Head of caudate nucleus (tissue), 42 donors: Measurements from ENCODE around the gene MDFI.

Experiments
- DNase-seq, 42 donors: peaks; one replicate each; pipeline versions ENCODE4 v3.0.0 to v3.0.0-alpha.2; 2020 to 2021; ENCODE audit warnings: mixed read lengths in 7 of 42
- intact Hi-C: fragments of 100-400 bp; cut with DNase I; formaldehyde crosslinking; loops from one replicate; pipeline ENCODE4 v1.15.0; 2022

MDFI gene

DNA sequence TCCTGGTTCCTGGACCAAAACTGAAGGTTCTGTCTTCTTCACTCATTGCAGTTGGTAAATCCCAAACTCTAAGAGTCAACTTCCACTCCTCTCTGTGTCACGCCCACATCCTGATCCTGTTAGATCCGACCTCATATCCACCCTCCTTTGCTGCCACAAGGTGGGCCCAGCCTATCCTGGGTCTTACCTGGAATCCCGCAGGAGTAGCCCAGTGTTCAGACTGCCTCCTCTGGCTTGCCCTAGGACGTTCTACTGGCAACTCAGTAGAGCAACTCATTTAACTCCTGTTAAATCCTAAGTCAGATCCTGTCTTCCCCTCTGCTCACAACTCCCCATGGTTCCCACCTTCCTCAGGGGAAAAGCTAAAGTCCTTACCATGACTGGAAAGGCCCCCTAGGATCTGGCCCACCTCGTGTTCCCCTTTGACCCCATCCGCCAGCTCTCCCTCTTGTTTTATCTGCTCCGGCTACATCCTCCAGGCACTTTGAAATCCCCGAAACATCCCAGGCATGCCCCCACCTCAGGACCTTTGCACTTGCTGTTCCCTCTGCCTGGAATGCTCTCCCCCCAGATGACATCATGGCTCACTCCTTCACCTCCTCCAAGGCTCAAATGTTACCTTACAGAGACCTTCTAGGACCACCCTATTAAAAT lies 53.3 kb downstream of the MDFI start:
- intact Hi-C loops: loop anchor here (2.0 kb wide), 1 partner anchor 43 kb away; the partner anchor contains the start of gene TFEB
- DNase-seq: peak in 7 of 42 donors; percentile 2 to 22 (median 5)

DNA sequence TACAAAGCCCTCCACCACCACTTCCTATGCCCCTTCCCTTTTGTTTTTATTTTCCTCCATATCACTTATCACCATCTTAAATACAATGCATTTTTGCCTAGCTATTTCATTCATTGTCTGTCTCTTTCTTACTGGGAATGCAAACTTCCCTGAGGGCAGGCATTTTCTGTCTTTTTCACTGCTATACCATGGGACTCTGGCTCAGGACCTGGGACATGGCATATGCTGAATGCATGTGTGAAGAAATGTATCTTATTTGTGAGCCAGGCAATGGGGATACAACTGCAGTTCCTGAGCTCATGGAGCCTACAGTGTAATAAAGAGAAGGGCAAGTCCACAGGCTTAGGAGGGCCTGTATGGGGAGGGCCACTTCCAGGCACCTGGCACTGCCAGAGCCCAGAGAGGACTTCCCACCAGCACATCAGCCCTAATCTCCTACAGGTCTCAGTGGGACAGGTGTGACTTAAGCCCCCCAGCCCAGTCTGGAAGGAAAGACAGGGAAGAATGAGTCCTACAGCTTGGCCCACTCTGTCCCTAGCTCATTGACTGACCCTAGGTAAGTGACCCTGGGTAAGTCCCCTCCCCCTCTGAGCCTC lies 53.9 kb downstream of the MDFI start:
- peak in 1 of 42 donors; percentile 15 for DNase-seq
- intact Hi-C loops: loop anchor here (2.0 kb wide), 1 partner anchor 43 kb away; the partner anchor contains the start of gene TFEB

DNA sequence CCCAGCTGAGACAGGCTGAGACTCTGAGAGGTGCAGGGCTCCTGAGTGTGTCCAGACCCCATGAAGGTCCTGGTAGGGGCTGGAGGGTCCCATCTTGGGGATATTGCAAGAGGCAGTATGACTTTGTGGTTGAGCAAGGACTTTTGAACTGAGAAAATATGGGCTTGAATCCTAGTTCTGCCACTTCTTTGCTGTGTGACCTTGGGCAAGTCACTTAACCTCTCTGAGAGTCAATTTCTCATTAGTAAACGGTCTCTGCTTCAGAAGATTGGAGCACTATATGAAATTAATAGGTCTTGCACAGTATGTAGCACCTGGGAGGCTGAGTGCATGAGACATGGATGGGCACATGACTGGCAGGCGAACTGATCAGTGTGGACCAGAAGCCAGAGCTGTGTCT lies 54.5 kb downstream of the MDFI start:
- intact Hi-C loops: loop anchor here (2.0 kb wide), 1 partner anchor 42 kb away; the partner anchor contains the start of gene TFEB
- peak in 2 of 42 donors; percentile 23 to 27 for DNase-seq

DNA sequence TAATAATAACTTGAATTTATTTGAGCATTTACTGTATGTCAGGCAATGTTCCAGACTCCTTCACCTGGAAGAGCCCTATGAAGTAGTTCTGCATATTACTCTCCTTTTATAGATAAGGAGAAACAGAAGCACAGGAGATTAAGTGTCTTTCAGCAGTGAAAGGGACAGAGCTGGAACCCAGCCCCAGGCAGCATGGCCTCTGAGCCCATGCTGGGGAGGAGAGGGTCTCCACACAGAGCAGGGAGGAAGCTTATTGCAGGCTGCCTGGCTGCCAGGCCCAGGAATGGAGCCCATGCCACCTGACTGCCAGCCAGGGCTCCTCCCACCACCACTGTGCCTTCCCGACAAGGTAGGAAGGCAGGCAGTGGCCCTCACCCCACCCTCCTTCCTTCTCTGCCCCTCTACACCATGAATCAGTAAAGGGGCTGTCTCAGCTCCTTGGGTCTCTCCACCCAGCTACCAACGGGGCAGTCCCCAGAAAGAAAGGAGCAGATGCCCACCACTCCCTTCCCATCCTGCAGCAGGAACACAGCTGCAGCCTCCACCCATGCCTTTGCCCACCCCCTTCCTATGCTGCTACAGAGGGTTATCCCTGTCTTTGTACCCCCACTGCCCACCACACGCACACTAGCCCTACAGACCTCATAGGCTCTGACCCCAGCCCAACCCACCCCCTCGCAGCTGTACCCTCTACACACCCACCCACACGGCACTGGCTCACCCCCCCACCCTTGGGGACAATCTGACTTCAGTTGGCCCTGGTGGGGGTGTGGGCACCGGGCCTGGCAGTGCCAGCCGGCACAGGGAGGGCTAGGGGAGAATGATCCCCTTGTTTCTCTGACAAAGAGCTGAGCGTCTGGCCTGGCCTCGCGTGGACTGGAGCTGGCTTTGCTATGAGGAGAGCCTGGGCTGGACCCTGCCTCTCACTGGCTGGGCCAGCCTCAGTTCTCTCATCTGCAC lies 55.3 kb downstream of the MDFI start:
- intact Hi-C loops: loop anchor here (2.0 kb wide), 1 partner anchor 41 kb away; the partner anchor contains the start of gene TFEB
- DNase-seq: peak; percentile 81 to 98 (median 94)

DNA sequence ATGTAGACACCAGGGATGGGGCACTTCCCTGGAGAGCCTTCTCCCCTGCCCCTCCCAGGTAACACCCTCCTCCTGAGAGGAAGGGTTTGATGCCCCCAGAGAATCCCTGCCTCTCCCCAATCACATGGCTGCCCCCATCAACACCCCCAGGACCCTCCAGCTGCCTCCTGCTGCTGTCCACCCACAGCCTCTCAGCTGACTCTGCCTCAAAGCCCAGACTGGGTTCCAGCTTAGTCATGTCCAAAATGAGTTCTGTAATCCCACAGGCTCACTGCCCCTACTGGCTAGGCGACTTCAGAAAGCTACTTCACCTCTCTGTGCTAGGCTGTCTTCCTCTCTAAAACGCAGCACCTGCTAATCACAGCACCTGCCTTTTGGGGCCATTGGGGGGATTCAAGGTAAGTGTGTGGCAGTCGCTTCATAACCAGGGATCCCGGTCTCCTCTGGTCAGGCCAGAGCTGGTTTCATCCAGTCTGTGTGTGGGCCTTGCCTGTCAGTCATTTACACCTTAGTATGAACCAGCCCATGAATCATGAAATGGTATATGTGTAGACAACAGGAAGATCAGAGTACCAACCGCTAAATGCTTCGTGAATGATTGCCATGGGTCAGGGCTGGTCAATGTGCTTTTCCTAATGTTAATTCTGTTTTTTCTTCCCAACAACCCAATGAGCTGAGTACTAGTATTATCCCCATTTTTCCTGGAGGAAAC lies 56.7 kb downstream of the MDFI start:
- peak in 3 of 42 donors; percentile 53 to 70 (median 56) for DNase-seq
- intact Hi-C loops: no loop called here

DNA sequence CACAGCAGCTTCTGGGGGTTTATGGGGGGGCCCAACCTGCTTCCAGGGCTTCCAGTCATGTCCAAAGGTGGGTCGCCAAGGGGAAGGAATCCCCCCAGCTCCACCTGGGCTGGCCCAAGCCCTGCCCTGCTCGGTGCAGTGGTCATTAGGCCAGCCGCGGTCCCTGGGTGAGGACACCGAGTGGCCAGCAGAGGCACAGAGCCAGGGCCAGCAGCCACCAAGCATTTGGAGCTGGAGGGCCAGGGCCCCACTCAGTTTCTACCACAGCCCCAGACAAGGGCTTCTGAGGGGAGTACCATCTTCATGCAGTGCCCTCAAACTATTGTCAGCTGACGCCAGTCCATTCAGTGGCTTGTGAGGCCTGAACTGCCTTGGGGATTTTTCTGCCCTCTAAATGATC lies 57.6 kb downstream of the MDFI start:
- intact Hi-C loops: no loop called here
- DNase-seq: peak in 23 of 42 donors; percentile 39 to 78 (median 58)

DNA sequence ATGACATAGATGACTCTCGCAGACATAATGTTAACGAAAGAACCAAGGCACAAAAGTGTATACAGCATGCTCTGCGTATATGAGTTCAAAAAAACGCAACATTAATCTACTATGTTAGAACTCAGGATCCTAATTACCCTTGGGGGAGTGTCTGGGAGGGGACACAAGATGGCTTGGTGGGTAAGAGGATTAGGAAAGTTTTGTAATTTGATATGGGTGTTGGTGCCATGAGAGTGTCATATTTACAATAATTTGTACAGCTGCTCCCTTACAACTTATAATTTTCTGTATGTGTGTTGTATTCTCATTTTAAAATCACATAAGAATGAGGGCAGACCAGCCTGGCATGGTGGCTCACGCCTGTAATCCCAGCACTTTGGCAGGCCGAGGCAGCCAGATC lies 58.5 kb downstream of the MDFI start:
- intact Hi-C loops: no loop called here
- DNase-seq: no peak

DNA sequence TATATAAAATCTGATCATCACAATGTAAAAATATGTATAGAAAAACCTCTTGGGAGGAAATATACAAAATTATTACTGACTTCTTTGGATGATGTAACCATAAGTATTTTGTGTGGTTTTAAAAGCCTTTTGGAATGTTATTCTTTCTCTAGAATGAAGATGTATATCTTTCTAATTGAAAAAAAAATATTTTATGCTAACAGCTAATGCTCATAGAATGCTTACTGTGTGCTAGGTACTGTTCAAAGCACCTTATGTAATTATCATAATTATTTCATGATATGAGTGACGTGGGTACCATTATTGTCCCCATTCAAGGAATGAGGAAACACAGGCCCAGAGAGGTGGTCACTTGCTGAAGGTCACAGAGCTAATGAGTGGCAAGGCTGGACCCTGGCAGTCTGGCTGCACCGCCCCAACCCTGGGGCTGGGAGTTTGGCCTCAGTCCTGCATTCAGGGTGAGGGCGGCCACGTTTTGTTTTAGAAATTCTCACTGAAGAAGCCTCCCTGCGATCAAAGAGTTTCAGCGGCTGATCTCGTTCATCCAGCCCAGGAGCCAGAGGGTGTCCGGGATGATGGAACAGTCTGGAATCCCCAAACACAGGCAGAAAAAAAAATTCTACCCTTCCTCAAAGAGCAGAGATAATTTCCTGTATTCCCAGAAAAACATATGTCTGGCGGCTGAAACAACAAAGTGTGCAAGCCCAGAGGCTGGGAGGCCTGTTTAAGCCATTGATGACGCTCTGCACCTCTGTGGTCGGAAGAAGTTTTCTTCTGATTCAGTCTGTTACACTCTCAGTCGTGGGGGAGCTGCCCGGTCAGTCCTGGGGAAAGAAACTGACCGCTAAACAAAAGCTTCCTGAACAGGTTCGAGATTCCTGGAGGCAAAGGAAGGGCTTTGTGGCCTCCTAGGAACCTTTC lies 59.9 kb downstream of the MDFI start:
- DNase-seq: peak in 1 of 42 donors; percentile 29
- intact Hi-C loops: no loop called here

DNA sequence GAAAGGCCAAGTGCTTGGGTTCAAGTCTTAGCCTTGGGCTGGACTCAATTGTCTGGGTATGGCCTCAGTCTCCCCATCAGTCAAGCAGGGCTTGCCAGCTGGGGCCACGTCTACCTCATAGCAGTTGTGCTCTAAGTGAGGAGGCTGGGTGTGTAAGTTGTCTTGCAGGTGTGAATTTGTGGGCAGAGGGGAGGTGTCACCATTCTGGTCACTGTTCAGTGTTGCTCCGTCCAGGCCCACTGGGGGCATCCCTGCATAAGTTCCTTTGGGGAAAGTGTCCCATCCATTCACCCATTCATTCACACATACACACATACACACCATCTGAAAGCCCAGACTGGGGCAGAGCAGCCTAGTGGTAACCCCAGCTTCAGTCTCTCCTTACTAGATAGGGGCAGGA lies 60.8 kb downstream of the MDFI start:
- intact Hi-C loops: no loop called here
- DNase-seq: peak in 1 of 42 donors; percentile 33

DNA sequence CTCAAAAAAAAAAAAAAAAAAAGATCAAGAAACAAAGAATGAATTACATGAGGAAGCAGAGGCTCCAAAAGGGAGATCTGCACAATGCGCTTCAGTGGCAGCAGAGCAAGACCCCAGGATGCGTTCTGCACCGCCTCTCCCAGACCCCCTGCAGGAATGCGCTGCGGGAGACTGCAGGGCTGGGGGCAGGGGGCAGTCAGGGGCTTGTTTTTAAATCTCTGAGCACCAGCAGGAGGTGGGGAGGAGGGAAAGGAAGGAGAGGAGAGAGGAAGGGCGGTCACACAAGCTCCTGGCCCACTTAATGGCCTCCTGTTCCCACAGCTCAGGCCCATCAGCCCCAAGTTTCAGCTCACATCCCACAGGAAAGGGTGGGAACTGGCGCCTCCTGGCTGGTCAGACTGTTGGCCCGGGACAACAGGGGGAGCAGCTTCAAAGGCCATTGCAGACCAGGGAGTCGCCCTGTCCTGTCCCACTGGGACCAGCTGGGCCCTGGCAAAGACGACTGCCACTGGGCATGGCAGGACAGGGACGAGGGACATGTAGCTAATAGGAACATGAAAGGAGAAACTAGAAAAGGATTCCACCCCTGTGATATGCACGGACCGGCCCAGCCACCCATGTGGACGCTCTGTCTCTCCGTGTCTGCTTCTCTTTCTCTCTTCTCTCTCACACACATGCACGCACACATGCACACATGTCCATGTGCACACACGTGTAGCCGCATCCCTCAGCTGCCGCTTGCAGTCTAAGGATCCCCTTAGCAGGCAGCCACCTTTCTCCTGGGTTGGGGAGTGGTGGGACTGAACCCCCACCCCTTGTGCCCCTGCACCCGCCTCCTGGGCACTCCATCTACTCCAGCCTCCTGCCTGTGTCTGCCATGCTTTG lies 62.4 kb downstream of the MDFI start:
- peak in 30 of 42 donors; percentile 31 to 79 (median 62) for DNase-seq
- intact Hi-C loops: no loop called here

DNA sequence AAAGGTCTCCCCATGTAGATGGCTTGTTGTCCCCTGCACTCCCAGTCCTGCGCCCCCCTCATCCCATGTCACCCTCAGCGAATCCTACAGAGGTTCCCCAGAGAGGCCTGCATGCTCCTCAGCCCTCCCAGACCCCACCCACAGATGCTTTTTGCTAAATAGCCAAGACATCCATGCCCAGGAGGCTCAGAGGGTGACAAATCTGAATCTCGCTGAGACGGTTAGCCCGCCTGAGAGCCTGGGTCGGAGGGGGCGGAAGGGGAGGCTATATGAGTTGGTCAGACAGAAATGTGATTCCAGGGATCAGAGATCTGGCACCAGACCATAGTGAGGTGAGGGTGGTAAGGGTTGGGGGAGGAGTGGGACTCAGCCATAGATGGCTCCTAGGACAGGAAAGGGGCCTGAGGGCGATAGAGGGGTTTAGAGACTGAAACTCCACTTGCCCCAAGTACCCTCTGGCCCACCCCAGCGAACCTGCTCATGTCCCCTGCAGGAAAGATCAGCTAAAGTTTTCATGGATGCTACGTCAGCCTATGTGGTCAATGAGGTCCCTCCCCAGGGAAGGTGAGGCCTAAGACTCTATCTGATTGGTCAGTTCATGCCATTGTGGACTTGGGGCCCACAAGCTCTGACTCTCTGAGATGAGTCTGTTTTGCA lies 63.9 kb downstream of the MDFI start:
- intact Hi-C loops: no loop called here
- no peak for DNase-seq

DNA sequence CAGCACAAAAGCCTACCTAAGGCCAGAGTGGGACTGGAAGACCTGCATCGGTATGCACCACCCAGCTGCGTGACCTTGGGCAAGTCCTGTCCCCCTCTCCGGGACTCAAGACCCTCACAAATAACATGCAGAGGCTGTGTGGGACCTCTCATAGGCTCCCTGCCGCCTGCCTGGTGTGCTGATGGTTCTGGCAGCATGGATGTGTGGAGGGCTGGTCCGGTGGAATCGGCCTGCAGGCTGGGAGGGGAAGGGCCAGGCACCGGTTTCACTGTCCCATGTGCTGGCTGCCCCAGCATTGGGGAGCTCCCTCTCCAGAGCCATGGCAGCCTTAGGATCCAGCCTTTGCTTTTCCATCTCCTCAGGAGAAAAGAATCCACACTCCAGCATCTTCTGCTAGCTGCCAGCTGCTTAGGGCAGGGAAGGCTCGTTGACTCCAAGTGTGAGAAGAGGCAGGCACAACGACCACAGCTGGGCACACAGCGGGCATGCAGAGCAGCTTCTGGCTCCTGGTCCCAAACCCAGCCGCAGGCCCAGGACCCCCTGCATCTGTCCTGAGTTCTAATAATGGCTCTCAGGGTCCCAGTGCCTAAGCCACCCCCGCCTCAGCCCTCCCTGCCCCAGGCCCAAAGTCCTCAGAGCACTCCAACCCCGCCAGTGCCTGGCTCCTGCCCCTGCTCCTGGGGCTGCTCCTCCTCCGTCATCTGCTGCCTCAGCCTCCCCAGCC lies 64.7 kb downstream of the MDFI start:
- DNase-seq: peak in 1 of 42 donors; percentile 30
- intact Hi-C loops: no loop called here
